Natural killer cell (primary cell): Measurements from ENCODE around the gene BSCL2. TPM values are rescaled to one million over a fixed set of nuclear protein-coding genes. Genes with fewer than 3 reads are reported as not detected.

ENCODE experiments used
- ATAC-seq, 3 donors: fragments of 150-1000 bp in 2 of 3; fragments of 200-7000 bp in 1 of 3; cut with Tn5 transposase; 1 replicate in 1 of 3; 2 replicates in 2 of 3; pipeline ENCODE4 v1.10.0; 2021; ENCODE audit warnings: mild to moderate bottlenecking in 2 of 3, moderate library complexity in 2 of 3
- DNase-seq, 2 donors: peaks; one replicate each; pipeline versions ENCODE4 v3.0.0 to v3.0.0-alpha.2; 2013 to 2021; ENCODE audit warnings: mixed read lengths in 1 of 2
- H3K27ac ChIP-seq: one replicate; pipeline ENCODE4 v1.5.1; 2013; ENCODE audit warnings: mild to moderate bottlenecking, low read length
- H3K27me3 ChIP-seq: one replicate; pipeline ENCODE4 v1.6.1; 2013; ENCODE audit warnings: low read length; ENCODE audit not compliant: control insufficient read depth, insufficient read depth
- H3K36me3 ChIP-seq: one replicate; pipeline ENCODE4 v1.6.1; 2013; ENCODE audit warnings: low read length; ENCODE audit not compliant: control insufficient read depth, insufficient read depth
- H3K4me1 ChIP-seq: one replicate; pipeline ENCODE4 v1.6.1; 2013; ENCODE audit warnings: low read length; ENCODE audit not compliant: control insufficient read depth, insufficient read depth
- H3K4me3 ChIP-seq: one replicate; pipeline ENCODE4 v1.5.1; 2013; ENCODE audit warnings: low read length
- H3K9me3 ChIP-seq: one replicate; pipeline ENCODE4 v1.6.1; 2013; ENCODE audit warnings: low read length; ENCODE audit not compliant: control insufficient read depth, insufficient read depth
- H3K27ac Mint-ChIP-seq, 2 donors: one replicate each; pipeline ENCODE4 v1.8.0; 2022; ENCODE audit warnings: mild to moderate bottlenecking in 2 of 2, mixed read lengths in 2 of 2, moderate library complexity in 1 of 2
- H3K27me3 Mint-ChIP-seq, 2 donors: one replicate each; pipeline ENCODE4 v1.8.0; 2022; ENCODE audit warnings: low read depth in 2 of 2, mixed read lengths in 2 of 2
- H3K36me3 Mint-ChIP-seq: one replicate; pipeline ENCODE4 v1.8.0; 2022; ENCODE audit warnings: mixed read lengths
- H3K4me1 Mint-ChIP-seq, 2 donors: one replicate each; pipeline ENCODE4 v1.8.0; 2022; ENCODE audit warnings: mixed read lengths in 2 of 2
- H3K4me3 Mint-ChIP-seq: one replicate; pipeline ENCODE4 v1.8.0; 2022; ENCODE audit warnings: mild to moderate bottlenecking, moderate library complexity, mixed read lengths
- H3K9me3 Mint-ChIP-seq, 2 donors: one replicate each; pipeline ENCODE4 v1.8.0; 2022; ENCODE audit warnings: mixed read lengths in 2 of 2
- WGBS: methylation state at CpG from one replicate; pipeline ENCODE4 v1.1.7; 2013; ENCODE audit warnings: missing lambda C conversion rate; ENCODE audit not compliant: insufficient coverage; 5-methylcytosine and 5-hydroxymethylcytosine counted together
- intact Hi-C: fragments of 100-400 bp; cut with micrococcal nuclease; formaldehyde crosslinking; loops from one replicate; pipeline ENCODE4 v1.14.2; 2022
- total RNA-seq, 4 donors: library from RNA; stranded (reverse); fragments of 120-200 nt in 1 of 4; gene quantifications; one replicate each; pipeline versions ENCODE4 v1.2.3 to v1.2.4, GENCODE V29; 2013 to 2022
- TF ChIP-seq, protein P1 (sequence below): fragments of 200-600 bp; IDR thresholded peaks from one replicate; pipeline ENCODE4 v1.8.0; 2022; ENCODE audit warnings: antibody characterized with exemption

The BSCL2 gene
- 10 to 100 TPM; 19.7 to 22.0 (median 21.2) TPM for total RNA-seq
- 20.3 TPM for total RNA-seq (2013)

DNA sequence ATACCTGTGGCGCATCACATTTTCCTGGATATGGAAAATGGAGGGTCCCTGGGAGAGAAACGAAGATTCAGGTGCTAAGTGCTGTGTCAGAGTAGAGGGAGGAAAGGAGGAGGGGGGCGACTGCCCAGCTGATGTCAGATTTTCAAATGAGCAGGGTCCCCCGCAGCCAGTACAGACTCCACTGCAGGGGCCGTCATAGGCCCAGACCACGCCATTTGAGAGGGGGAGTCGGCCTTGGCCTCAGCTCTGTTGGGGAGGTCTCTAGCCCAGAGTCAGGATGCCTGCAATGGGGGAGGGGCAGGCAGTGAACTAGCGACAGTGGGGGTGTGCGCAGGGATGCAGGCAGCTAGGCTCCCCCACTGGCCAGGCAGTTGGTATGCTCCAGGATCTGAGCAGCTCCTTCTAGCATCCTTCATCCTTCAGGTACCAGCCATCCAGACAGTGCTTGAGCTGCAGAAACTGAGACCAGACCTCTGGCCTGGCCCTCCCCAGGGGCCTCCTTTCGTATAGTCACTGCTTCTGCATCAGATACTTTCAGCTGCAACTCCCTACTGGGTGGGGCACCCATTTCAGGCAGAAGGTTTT, at the start of gene BSCL2, which contains the start of gene GNG3:
TSS of gene BSCL2 (minus strand) at position 148 of the 585 bp plus-strand sequence. CDS start 229 bp downstream, outside the sequence.
TSS of gene GNG3 (plus strand) at position 400 of the 585 bp plus-strand sequence. CDS start 620 bp downstream, outside the sequence.
- TF ChIP-seq, protein P1, sequence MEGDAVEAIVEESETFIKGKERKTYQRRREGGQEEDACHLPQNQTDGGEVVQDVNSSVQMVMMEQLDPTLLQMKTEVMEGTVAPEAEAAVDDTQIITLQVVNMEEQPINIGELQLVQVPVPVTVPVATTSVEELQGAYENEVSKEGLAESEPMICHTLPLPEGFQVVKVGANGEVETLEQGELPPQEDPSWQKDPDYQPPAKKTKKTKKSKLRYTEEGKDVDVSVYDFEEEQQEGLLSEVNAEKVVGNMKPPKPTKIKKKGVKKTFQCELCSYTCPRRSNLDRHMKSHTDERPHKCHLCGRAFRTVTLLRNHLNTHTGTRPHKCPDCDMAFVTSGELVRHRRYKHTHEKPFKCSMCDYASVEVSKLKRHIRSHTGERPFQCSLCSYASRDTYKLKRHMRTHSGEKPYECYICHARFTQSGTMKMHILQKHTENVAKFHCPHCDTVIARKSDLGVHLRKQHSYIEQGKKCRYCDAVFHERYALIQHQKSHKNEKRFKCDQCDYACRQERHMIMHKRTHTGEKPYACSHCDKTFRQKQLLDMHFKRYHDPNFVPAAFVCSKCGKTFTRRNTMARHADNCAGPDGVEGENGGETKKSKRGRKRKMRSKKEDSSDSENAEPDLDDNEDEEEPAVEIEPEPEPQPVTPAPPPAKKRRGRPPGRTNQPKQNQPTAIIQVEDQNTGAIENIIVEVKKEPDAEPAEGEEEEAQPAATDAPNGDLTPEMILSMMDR: no peak

DNA sequence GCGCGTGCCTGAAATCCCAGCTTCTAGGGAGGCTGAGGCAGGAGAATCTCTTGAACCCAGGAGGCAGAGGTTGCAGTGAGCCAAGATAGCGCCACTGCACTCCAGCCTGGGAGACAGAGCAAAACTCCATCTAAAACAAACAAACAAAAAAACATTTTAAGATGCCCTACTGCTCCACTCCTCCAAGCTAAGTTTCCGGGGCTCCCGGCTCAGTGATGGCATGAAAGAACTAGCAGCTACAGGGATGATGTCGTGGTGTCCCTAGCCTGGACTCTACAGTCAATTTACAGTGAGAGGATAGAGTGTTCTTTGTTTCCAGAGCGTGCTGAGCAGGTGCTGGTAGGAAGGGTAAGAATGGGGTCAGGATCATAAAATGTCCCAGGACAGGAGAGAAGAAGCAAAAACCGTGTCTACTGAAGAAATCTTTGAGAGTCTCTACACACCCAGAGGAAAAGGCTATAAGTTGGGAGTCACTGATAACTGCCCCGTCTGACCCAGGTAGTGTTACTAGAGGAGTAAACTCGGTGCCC, 47.9 kb upstream of the BSCL2 start:
- 93% methylated on average over 9 of the region's 10 CpGs for WGBS
- H3K27ac ChIP-seq: no peak overlapping the region
- no peaks in the 10 kb centered on the region for H3K9me3 ChIP-seq
- H3K27ac Mint-ChIP-seq: no peak overlapping the region
- DNase-seq (no peak), ATAC-seq (no peak)
- peaks cover 6% of the 10 kb centered on the region for H3K36me3 ChIP-seq
- intact Hi-C loops: loop anchor here (2.0 kb wide), 1 partner anchor 32 kb away; the partner anchor contains the start of gene TMEM179B
- H3K27me3 Mint-ChIP-seq: no peaks in the 10 kb centered on the region
- H3K27me3 ChIP-seq: no peaks in the 10 kb centered on the region
- H3K4me3 ChIP-seq: no peak overlapping the region
- no peaks in the 10 kb centered on the region for H3K36me3 Mint-ChIP-seq
- peaks cover 7 to 9% of the 10 kb centered on the region in 2 donors for H3K4me1 Mint-ChIP-seq
- no peaks in the 10 kb centered on the region for H3K9me3 Mint-ChIP-seq
- H3K4me3 Mint-ChIP-seq: peak overlapping the region; percentile 53
- H3K4me1 ChIP-seq: peaks cover 22% of the 10 kb centered on the region
- TF ChIP-seq, protein P1: no peak

More for the DNA sequence above, at the start of gene BSCL2, which contains the start of gene GNG3:
- ATAC-seq: no peak
- Histone ChIP-seq H3K4me3 (peak within 1 kb of the TSS; percentile 70), H3K36me3 (peaks cover 6% of the 10 kb centered on the region), H3K9me3 (no peaks in the 10 kb centered on the region), H3K27ac (peak within 1 kb of the TSS; percentile 95), H3K4me1 (peaks cover 50% of the 10 kb centered on the region), H3K27me3 (no peaks in the 10 kb centered on the region)
- 96% methylated on average over 9 of the region's 10 CpGs for WGBS
- H3K4me3 Mint-ChIP-seq: peak within 1 kb of the TSS; percentile 97
- no peak for DNase-seq
- peaks cover 36 to 41% of the 10 kb centered on the region in 2 donors for H3K4me1 Mint-ChIP-seq
- no peaks in the 10 kb centered on the region for H3K9me3 Mint-ChIP-seq
- peak within 1 kb of the TSS; percentile 98 to 99 for H3K27ac Mint-ChIP-seq
- intact Hi-C loops: loop anchor here (2.0 to 5.0 kb wide), 5 partner anchors 35 to 135 kb away; partner anchors contain the start of genes EEF1G, EML3, LBHD1 and ROM1
- no peaks in the 10 kb centered on the region for H3K27me3 Mint-ChIP-seq
- H3K36me3 Mint-ChIP-seq: no peaks in the 10 kb centered on the region

DNA sequence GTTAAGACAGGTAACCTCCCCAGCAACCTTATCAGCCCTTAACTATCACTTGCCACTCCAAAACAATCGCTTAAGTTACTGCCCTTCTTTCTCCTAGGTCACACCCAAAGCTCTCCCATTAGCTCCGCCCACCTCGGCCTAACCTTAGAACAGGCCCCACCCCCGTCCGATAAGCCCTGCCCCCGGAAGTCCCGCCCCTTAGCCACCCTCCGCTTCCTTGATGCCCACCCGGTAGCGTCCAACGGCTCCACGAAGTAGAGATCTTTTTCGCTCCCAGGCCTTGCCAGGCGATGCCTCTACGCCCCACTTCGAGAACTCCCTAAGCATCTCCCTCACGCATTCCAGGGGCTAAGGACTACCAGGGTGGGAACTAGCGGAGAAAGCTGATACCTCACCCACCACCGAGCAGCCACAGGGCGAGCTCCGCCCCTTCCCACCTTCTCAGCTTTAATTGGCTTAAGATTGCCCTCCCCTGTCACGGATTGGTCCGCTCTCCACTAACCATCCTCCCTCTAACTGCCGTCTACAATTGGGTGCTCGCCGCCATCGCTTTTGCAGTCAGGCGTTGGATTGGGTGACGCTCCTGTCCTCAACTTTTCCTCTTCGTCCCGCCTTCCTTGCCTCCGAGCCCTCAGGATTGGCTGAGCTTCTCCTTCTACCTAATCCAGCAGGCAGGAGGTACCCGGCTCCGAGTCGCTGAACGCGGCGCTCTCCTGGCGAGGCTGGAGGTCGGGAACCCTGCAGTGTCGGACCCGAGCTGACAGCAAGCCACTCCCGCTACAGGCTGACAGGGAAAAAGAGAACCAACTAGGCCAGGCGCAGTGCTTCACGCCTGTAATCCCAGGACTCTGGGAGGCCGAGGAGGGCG, 46.7 kb upstream of the BSCL2 start, which contains the start of gene ZBTB3:
TSS of gene ZBTB3 (minus strand) at position 425 of the 868 bp plus-strand sequence. CDS start 496 bp downstream, outside the sequence.
- H3K4me3 ChIP-seq: peak within 1 kb of the TSS; percentile 83
- peak within 1 kb of the TSS; percentile 96 for H3K4me3 Mint-ChIP-seq
- under 1% methylated on average over 47 of the region's 47 CpGs for WGBS

More for the DNA sequence above, 46.7 kb upstream of the BSCL2 start, which contains the start of gene ZBTB3:
- no peaks in the 10 kb centered on the region for H3K9me3 Mint-ChIP-seq
- Histone ChIP-seq H3K4me1 (peaks cover 22% of the 10 kb centered on the region), H3K27me3 (no peaks in the 10 kb centered on the region), H3K9me3 (no peaks in the 10 kb centered on the region), H3K27ac (peak within 1 kb of the TSS; percentile 81), H3K36me3 (peaks cover 6% of the 10 kb centered on the region)
- peak within 1 kb of the TSS; percentile 91 to 96 for H3K27ac Mint-ChIP-seq
- intact Hi-C loops: loop anchor here (1.0 to 2.0 kb wide), 4 partner anchors 7 to 45 kb away; partner anchors contain the start of genes HNRNPUL2, POLR2G and TMEM179B
- DNase-seq (peak; percentile 93 to 99), ATAC-seq (peak; percentile 92 to 98 (median 94))
- peaks cover 9 to 10% of the 10 kb centered on the region in 2 donors for H3K4me1 Mint-ChIP-seq
- TF ChIP-seq, protein P1: no peak
- no peaks in the 10 kb centered on the region for H3K27me3 Mint-ChIP-seq
- H3K36me3 Mint-ChIP-seq: no peaks in the 10 kb centered on the region
